ENCODE data around the gene UST. TPM values are rescaled to one million over a fixed set of nuclear protein-coding genes. Genes with fewer than 3 reads are reported as not detected.

The UST gene
- total and polyA plus RNA-seq, 9 of the 15 experiments (the other 6 are each of a cell fraction or from before 2014, with no cell fraction given) = 0.04 to 0.10 TPM; not detected in 7

GRCh38 chr6:148814082-148814790 is 67.4 kb downstream of the UST start:
- no TSS peak for BruUV-seq (replicated peaks)
- H3K4me1 ChIP-seq (replicated peaks in 1 of 2; ENCODE audit: control insufficient read depth in 2 of 2, insufficient read depth in 2 of 2, low read length in 2 of 2) = no peaks in the 10 kb centered on the region
- H3K36me3 ChIP-seq (ENCODE audit: control insufficient read depth, insufficient read depth, low read length) = no peaks in the 10 kb centered on the region
- ChIA-PET POLR2A (no interaction called here), CTCF (ENCODE audit: low intra/inter-chr PET ratio) (no interaction called here)
- intact Hi-C loops (cut with micrococcal nuclease) = no loop called here
- in situ Hi-C loops (cut with MboI) = no loop called here
- FAIRE-seq = no peak
- H3K9ac ChIP-seq (ENCODE audit: insufficient read depth in 1 of 2, low read depth in 2 of 2, low read length in 2 of 2) = no peak overlapping the region
- H3K9me3 ChIP-seq (replicated peaks; ENCODE audit: control insufficient read depth, insufficient read depth, low read depth, low read length) = 0 out of 2 replicates have a peak, but pooled peaks cover 2% of the 10 kb centered on the region
- WGBS (ENCODE audit: insufficient coverage, low coverage, missing lambda C conversion rate) = under 1% methylated on average over 5 of the region's 5 CpGs
- no peak for ATAC-seq
- no peaks in the 10 kb centered on the region for H3K79me2 ChIP-seq (ENCODE audit: control insufficient read depth, insufficient read depth, low read length)
- H3K9me1 ChIP-seq (ENCODE audit: control insufficient read depth, insufficient read depth, low read length) = no peaks in the 10 kb centered on the region
- no peak overlapping the region for H3K4me2 ChIP-seq (ENCODE audit: insufficient read depth, low read length)
- no peak overlapping the region for H3K4me3 ChIP-seq
- no peaks in the 10 kb centered on the region for H3K27me3 ChIP-seq (ENCODE audit: control insufficient read depth in 2 of 2, insufficient read depth in 2 of 2, low read length in 2 of 2)
- H2AFZ ChIP-seq (ENCODE audit: low read depth, low read length) = no peak overlapping the region
- no peaks in the 10 kb centered on the region for H4K20me1 ChIP-seq (replicated peaks; ENCODE audit: control insufficient read depth, insufficient read depth, low read length)
- no peak for DNase-seq (ENCODE audit: extremely low read depth in 1 of 4, low spot score in 3 of 4)
- H3K27ac ChIP-seq (ENCODE audit: extremely low read depth, low read depth, low read length) = no peak overlapping the region
- no peak for TF ChIP-seq NKRF (IDR thresholded peaks at IDR 0.05; ENCODE audit: borderline replicate concordance)
- TF ChIP-seq KLF1 (tag; IDR thresholded peaks at IDR 0.05) = no peak
- TF ChIP-seq TBP (optimal IDR thresholded peaks at IDR 0.05; ENCODE audit: low read depth, low read length) = no peak
- no peak for TF ChIP-seq FOXA3 (CRISPR knock-in tag; conservative IDR thresholded peaks at IDR 0.05 in 1 of 2, IDR thresholded peaks at IDR 0.05 in 1 of 2)
- TF ChIP-seq, protein P1, sequence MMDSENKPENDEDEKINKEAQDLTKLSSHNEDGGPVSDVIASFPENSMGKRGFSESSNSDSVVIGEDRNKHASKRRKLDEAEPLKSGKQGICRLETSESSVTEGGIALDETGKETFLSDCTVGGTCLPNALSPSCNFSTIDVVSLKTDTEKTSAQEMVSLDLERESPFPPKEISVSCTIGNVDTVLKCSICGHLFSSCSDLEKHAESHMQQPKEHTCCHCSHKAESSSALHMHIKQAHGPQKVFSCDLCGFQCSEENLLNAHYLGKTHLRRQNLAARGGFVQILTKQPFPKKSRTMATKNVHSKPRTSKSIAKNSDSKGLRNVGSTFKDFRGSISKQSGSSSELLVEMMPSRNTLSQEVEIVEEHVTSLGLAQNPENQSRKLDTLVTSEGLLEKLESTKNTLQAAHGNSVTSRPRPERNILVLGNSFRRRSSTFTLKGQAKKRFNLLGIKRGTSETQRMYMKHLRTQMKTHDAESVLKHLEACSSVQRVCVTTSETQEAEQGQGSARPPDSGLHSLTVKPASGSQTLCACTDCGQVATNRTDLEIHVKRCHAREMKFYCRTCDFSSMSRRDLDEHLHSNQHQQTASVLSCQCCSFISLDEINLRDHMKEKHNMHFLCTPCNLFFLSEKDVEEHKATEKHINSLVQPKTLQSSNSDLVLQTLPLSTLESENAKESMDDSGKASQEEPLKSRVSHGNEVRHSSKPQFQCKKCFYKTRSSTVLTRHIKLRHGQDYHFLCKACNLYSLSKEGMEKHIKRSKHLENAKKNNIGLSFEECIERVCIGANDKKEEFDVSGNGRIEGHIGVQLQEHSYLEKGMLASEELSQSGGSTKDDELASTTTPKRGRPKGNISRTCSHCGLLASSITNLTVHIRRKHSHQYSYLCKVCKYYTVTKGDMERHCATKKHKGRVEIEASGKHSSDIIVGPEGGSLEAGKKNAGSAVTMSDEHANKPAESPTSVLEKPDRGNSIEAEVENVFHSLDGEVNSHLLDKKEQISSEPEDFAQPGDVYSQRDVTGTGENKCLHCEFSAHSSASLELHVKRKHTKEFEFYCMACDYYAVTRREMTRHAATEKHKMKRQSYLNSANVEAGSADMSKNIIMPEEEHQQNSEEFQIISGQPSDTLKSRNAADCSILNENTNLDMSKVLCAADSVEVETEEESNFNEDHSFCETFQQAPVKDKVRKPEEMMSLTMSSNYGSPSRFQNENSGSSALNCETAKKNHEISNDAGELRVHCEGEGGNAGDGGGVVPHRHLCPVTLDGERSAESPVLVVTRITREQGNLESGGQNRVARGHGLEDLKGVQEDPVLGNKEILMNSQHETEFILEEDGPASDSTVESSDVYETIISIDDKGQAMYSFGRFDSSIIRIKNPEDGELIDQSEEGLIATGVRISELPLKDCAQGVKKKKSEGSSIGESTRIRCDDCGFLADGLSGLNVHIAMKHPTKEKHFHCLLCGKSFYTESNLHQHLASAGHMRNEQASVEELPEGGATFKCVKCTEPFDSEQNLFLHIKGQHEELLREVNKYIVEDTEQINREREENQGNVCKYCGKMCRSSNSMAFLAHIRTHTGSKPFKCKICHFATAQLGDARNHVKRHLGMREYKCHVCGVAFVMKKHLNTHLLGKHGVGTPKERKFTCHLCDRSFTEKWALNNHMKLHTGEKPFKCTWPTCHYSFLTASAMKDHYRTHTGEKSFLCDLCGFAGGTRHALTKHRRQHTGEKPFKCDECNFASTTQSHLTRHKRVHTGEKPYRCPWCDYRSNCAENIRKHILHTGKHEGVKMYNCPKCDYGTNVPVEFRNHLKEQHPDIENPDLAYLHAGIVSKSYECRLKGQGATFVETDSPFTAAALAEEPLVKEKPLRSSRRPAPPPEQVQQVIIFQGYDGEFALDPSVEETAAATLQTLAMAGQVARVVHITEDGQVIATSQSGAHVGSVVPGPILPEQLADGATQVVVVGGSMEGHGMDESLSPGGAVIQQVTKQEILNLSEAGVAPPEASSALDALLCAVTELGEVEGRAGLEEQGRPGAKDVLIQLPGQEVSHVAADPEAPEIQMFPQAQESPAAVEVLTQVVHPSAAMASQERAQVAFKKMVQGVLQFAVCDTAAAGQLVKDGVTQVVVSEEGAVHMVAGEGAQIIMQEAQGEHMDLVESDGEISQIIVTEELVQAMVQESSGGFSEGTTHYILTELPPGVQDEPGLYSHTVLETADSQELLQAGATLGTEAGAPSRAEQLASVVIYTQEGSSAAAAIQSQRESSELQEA (IDR thresholded peaks at IDR 0.05; ENCODE audit: low read depth) = no peak
- TF ChIP-seq NCOA1 (IDR thresholded peaks at IDR 0.05; ENCODE audit: low read depth) = no peak
- no peak for TF ChIP-seq FOS (IDR thresholded peaks at IDR 0.05; ENCODE audit: extremely low read depth, insufficient read length)
- no peak for TF ChIP-seq E4F1 (CRISPR knock-in tag; IDR thresholded peaks at IDR 0.05; ENCODE audit: borderline replicate concordance)
- no peak for TF ChIP-seq THRAP3 (IDR thresholded peaks at IDR 0.05; ENCODE audit: borderline replicate concordance)
